GM18909 (cell line): ENCODE measurements around the gene STOM.

Experiments used
- ATAC-seq: cut with Tn5 transposase; IDR thresholded peaks from one replicate; pipeline ENCODE4 v1.9.1; 2021; ENCODE audit warnings: mild to moderate bottlenecking; ENCODE audit not compliant: unreplicated experiment, poor library complexity

The STOM gene

GRCh38 chr9:121289772-121290370, 80.2 kb downstream of the STOM start:
- no peak for ATAC-seq

- no peak for ATAC-seq
Observed at GRCh38 chr9:121289026-121289771, 80.9 kb downstream of the STOM start.
